Measurements from ENCODE around the gene CPAMD8. TPM values are rescaled to one million over a fixed set of nuclear protein-coding genes. Genes with fewer than 3 reads are reported as not detected.

Gene CPAMD8
- total and polyA plus RNA-seq, 2 donors (not counting 1 experiment from before 2014, with no cell fraction given), result 1.1 to 2.7 TPM

DNA sequence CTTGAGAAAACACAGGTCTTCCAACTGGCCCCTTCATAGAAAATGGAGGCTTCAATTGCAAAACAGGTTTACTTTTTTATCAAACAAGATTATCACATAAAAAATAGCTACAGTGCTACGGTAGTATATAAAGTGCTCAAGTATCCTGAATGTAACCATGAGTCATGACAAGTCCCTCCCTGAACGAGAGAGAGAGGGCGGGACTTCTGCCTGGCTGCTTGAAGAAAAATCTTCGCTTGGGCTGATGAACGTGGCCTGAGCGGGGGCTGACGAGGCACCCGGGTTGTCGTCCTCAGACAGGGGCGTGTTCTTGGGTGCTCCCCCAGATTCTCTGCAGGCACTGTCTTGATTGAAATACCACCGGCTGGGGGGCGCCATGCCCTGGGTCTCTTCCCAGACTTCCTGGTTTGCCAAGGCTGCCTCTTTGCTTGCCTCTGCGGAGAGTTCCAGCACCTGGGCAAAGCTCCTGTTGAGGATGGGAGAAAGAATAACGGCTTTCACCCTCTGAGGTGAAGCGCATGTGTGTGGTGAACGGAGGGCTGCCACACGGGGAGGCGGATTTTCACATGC lies 23.2 kb upstream of the CPAMD8 start:
- intact Hi-C loops (cut with micrococcal nuclease), result no loop called here
- 94% methylated on average over 18 of the region's 18 CpGs for WGBS (ENCODE audit: insufficient coverage)
- CTCF ChIA-PET, result interaction anchor here (0.8 kb wide), 1 partner anchor 629 kb away, joined by 3 read pairs; no protein-coding TSS in a partner anchor

DNA sequence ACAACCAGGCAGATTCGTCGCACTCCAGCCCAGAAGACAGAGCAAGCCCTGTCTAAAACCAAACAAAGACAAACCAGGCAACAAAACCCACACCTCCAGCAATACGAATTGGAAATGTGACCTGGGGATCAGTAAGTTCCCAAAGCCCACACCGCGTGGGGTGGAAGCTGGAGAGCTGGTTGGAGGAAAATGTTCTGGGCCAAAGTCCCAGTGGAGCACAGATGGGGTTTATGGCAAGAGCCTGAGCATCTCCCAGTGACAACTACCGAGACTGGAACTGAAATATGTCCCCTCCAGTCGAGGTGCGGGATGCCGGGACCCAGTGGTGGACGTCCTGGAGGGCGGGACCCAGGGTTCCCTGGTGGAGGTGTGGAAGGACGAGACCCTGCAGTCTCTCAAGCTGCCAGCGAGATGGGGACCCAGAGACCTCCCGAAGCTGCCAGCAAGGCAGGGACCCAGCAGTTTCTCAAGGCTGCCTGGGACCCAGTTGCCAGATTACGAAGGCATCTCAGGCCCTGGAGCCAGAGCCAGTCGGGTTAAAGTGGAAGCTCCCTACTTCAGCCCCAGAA lies 22.4 kb upstream of the CPAMD8 start:
- no peak overlapping the region for H3K4me3 ChIP-seq (ENCODE audit: control extremely low read depth in 1 of 5, extremely low read depth in 1 of 5, insufficient read depth in 1 of 5, low read depth in 2 of 5, low read length in 4 of 5)
- ATAC-seq (ENCODE audit: low read depth) (no peak), DNase-seq (no peak)
- H3K4me2 ChIP-seq (replicated peaks; ENCODE audit: low read depth, low read length, poor library complexity, severe bottlenecking), result no peak overlapping the region
- intact Hi-C loops (cut with micrococcal nuclease), result no loop called here
- ChIA-PET POLR2A (no interaction called here), CTCF (no interaction called here)
- H3K9ac ChIP-seq (ENCODE audit: low read length), result no peak overlapping the region
- no peaks in the 10 kb centered on the region for H3K79me2 ChIP-seq (ENCODE audit: control insufficient read depth, insufficient read depth, low read length)
- H3K9me3 ChIP-seq (ENCODE audit: control extremely low read depth in 1 of 3, control insufficient read depth in 2 of 3, insufficient read depth in 1 of 3, low read length in 2 of 3), result no peaks in the 10 kb centered on the region
- Mint-ChIP-seq H3K27ac (no peak overlapping the region), H3K9me3 (ENCODE audit: insufficient read depth) (no peaks in the 10 kb centered on the region), H3K4me3 (no peak overlapping the region), H3K4me1 (no peaks in the 10 kb centered on the region), H3K27me3 (no peaks in the 10 kb centered on the region)
- no peaks in the 10 kb centered on the region for H3K4me1 ChIP-seq (ENCODE audit: control insufficient read depth in 2 of 2, insufficient read depth in 2 of 2, low read length in 2 of 2)
- H3K27ac ChIP-seq (ENCODE audit: low read length in 2 of 2), result no peak overlapping the region
- TF ChIP-seq, protein P1, sequence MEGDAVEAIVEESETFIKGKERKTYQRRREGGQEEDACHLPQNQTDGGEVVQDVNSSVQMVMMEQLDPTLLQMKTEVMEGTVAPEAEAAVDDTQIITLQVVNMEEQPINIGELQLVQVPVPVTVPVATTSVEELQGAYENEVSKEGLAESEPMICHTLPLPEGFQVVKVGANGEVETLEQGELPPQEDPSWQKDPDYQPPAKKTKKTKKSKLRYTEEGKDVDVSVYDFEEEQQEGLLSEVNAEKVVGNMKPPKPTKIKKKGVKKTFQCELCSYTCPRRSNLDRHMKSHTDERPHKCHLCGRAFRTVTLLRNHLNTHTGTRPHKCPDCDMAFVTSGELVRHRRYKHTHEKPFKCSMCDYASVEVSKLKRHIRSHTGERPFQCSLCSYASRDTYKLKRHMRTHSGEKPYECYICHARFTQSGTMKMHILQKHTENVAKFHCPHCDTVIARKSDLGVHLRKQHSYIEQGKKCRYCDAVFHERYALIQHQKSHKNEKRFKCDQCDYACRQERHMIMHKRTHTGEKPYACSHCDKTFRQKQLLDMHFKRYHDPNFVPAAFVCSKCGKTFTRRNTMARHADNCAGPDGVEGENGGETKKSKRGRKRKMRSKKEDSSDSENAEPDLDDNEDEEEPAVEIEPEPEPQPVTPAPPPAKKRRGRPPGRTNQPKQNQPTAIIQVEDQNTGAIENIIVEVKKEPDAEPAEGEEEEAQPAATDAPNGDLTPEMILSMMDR (IDR thresholded peaks at IDR 0.05), result no peak
- TF ChIP-seq EZH2 (IDR thresholded peaks at IDR 0.05; ENCODE audit: borderline replicate concordance, insufficient read depth, low read depth, low read length, poor library complexity, severe bottlenecking), result no peak
- 95% methylated on average over 14 of the region's 16 CpGs for WGBS (ENCODE audit: insufficient coverage)
- no peaks in the 10 kb centered on the region for H4K20me1 ChIP-seq (ENCODE audit: control insufficient read depth, insufficient read depth, low read length, poor library complexity, severe bottlenecking)
- H3K27me3 ChIP-seq (replicated peaks in 1 of 4; ENCODE audit: control extremely low read depth in 1 of 4, control insufficient read depth in 3 of 4, insufficient read depth in 4 of 4, low read length in 3 of 4), result no peaks in the 10 kb centered on the region
- peaks cover 0 to 33% of the 10 kb centered on the region in 2 experiments for H3K36me3 ChIP-seq (replicated peaks in 1 of 2; ENCODE audit: control extremely low read depth in 1 of 2, control insufficient read depth in 1 of 2, extremely low read depth in 1 of 2, insufficient read depth in 2 of 2, low read length in 1 of 2)
- H2AFZ ChIP-seq (ENCODE audit: insufficient read depth, low read depth, low read length, poor library complexity, severe bottlenecking), result no peak overlapping the region

More for the DNA sequence above, 23.2 kb upstream of the CPAMD8 start:
- Mint-ChIP-seq H3K4me1 (no peaks in the 10 kb centered on the region), H3K27me3 (no peaks in the 10 kb centered on the region), H3K4me3 (no peak overlapping the region), H3K27ac (no peak overlapping the region), H3K9me3 (ENCODE audit: insufficient read depth) (no peaks in the 10 kb centered on the region)
- Histone ChIP-seq H3K4me2 (replicated peaks; ENCODE audit: low read depth, low read length, poor library complexity, severe bottlenecking) (no peak overlapping the region), H3K9me3 (ENCODE audit: control extremely low read depth in 1 of 3, control insufficient read depth in 2 of 3, insufficient read depth in 1 of 3, low read length in 2 of 3) (no peaks in the 10 kb centered on the region), H3K36me3 (replicated peaks in 1 of 2; ENCODE audit: control extremely low read depth in 1 of 2, control insufficient read depth in 1 of 2, extremely low read depth in 1 of 2, insufficient read depth in 2 of 2, low read length in 1 of 2) (peaks cover 0 to 36% of the 10 kb centered on the region in 2 experiments), H3K27me3 (replicated peaks in 1 of 4; ENCODE audit: control extremely low read depth in 1 of 4, control insufficient read depth in 3 of 4, insufficient read depth in 4 of 4, low read length in 3 of 4) (no peaks in the 10 kb centered on the region), H3K4me3 (ENCODE audit: control extremely low read depth in 1 of 5, extremely low read depth in 1 of 5, insufficient read depth in 1 of 5, low read depth in 2 of 5, low read length in 4 of 5) (no peak overlapping the region), H3K4me1 (ENCODE audit: control insufficient read depth in 2 of 2, insufficient read depth in 2 of 2, low read length in 2 of 2) (no peaks in the 10 kb centered on the region), H3K79me2 (ENCODE audit: control insufficient read depth, insufficient read depth, low read length) (no peaks in the 10 kb centered on the region), H3K27ac (ENCODE audit: low read length in 2 of 2) (no peak overlapping the region), H4K20me1 (ENCODE audit: control insufficient read depth, insufficient read depth, low read length, poor library complexity, severe bottlenecking) (no peaks in the 10 kb centered on the region), H2AFZ (ENCODE audit: insufficient read depth, low read depth, low read length, poor library complexity, severe bottlenecking) (no peak overlapping the region), H3K9ac (ENCODE audit: low read length) (no peak overlapping the region)
- ATAC-seq (ENCODE audit: low read depth), result no peak
- TF ChIP-seq, protein P1 (IDR thresholded peaks at IDR 0.05), result no peak
- TF ChIP-seq EZH2 (IDR thresholded peaks at IDR 0.05; ENCODE audit: borderline replicate concordance, insufficient read depth, low read depth, low read length, poor library complexity, severe bottlenecking), result no peak
- POLR2A ChIA-PET, result no interaction called here
- no peak for DNase-seq
